OCI-LY3 (cell line): ENCODE results near the gene EHMT1.
A peak's percentile ranks its signal among the peaks of the same experiment; 100 is the strongest.

ENCODE experiments used
- EZH2phosphoT487 ChIP-seq: fragments of 200-600 bp; shearing (Covaris generic); IDR thresholded peaks from 2 replicates; pipeline ENCODE4 v1.6.1; 2018; ENCODE audit warnings: antibody characterized with exemption, mixed run types, low read depth
- TF ChIP-seq, protein P1 (sequence below): fragments of 200-600, 300-600 bp; sonication (generic); IDR thresholded peaks from 2 replicates; pipeline ENCODE4 v1.5.1; 2014; ENCODE audit warnings: antibody characterized with exemption, low read length, low read depth

DNA sequence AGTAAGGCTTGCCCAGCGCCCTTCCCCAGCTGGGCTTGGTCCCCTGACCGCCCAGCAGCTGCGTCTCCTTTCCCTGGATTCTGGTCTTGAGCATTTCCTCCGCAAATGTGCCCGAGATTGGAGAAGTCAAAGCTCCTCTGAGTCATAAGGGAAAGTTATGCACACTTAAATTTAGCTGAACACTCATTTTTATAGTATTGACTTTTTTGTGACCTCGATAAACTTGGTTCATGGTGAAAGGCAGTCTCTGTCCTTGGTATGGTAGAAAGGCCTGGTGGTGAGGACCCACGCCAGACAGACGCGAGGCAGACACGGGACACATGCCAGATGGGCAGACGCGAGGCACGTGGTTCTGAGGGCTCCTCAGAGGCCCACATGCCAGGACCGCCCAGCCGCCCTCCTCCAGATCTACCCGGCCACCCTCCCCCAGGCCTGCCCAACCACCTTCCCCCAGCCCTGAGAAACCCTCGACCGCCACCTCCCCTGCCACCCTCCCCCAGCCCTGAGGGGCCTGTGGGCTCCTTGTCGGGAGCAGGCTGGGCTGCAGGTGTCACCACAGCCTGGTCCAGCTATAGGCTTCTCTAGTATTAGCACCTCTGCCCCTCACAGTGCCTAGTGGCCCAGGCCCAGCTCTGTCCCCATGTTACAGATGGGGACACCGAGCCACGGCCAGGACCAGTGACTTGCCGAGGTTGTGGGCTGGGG is 197.9 kb downstream of the EHMT1 start:
- TF ChIP-seq, protein P1, sequence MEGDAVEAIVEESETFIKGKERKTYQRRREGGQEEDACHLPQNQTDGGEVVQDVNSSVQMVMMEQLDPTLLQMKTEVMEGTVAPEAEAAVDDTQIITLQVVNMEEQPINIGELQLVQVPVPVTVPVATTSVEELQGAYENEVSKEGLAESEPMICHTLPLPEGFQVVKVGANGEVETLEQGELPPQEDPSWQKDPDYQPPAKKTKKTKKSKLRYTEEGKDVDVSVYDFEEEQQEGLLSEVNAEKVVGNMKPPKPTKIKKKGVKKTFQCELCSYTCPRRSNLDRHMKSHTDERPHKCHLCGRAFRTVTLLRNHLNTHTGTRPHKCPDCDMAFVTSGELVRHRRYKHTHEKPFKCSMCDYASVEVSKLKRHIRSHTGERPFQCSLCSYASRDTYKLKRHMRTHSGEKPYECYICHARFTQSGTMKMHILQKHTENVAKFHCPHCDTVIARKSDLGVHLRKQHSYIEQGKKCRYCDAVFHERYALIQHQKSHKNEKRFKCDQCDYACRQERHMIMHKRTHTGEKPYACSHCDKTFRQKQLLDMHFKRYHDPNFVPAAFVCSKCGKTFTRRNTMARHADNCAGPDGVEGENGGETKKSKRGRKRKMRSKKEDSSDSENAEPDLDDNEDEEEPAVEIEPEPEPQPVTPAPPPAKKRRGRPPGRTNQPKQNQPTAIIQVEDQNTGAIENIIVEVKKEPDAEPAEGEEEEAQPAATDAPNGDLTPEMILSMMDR, result peak; percentile 10; the same call in 1 of the 2 replicates
- no peak for TF ChIP-seq EZH2phosphoT487
